WI38 (cell line): ENCODE results near the gene DNAAF1.

Experiments used
- H3K4me3 ChIP-seq: 2 replicates; pipeline ENCODE4 v1.5.1; 2011; ENCODE audit warnings: low read depth, mild to moderate bottlenecking, control low read depth, low read length
- CTCF ChIP-seq: IDR thresholded peaks from 2 replicates; pipeline ENCODE4 v1.5.1; 2012; ENCODE audit warnings: low read depth, mild to moderate bottlenecking, control low read depth, low read length

The DNAAF1 gene

GRCh38 chr16:84144859-84145639, at the start of gene DNAAF1, which contains the start of gene HSDL1:
Gene DNAAF1 (plus strand): TSS chr16:84145308. CDS start chr16:84145441, 133 bp downstream.
Gene HSDL1 (minus strand): TSS chr16:84145177. CDS start chr16:84131321, 13,856 bp downstream.
- no peak for TF ChIP-seq CTCF
- peak within 1 kb of the TSS; percentile 71 for H3K4me3 ChIP-seq

- no peak for TF ChIP-seq CTCF
- no peak overlapping the region for H3K4me3 ChIP-seq
Observed at GRCh38 chr16:84095466-84095865, 49.6 kb upstream of the DNAAF1 start.

- TF ChIP-seq CTCF: no peak
- H3K4me3 ChIP-seq: no peak overlapping the region
Observed at GRCh38 chr16:84096447-84097005, 48.6 kb upstream of the DNAAF1 start.

- no peak for TF ChIP-seq CTCF
- no peak overlapping the region for H3K4me3 ChIP-seq
Observed at GRCh38 chr16:84098939-84099338, 46.2 kb upstream of the DNAAF1 start.

- no peak for TF ChIP-seq CTCF
- no peak overlapping the region for H3K4me3 ChIP-seq
Observed at GRCh38 chr16:84103678-84104077, 41.4 kb upstream of the DNAAF1 start.

GRCh38 chr16:84104231-84104630, 40.9 kb upstream of the DNAAF1 start:
- no peak for TF ChIP-seq CTCF
- H3K4me3 ChIP-seq: no peak overlapping the region

GRCh38 chr16:84105301-84105815, 39.8 kb upstream of the DNAAF1 start:
- TF ChIP-seq CTCF: no peak
- no peak overlapping the region for H3K4me3 ChIP-seq
